K562 (cell line): Measurements from ENCODE around the gene PRKD2. TPM values are rescaled to one million over a fixed set of nuclear protein-coding genes. Genes with fewer than 3 reads are reported as not detected.

Source experiments
- BCOR ChIP-seq: fragments of 450-650 bp; IDR thresholded peaks from 2 replicates; pipeline ENCODE4 v1.6.1; 2016
- CBFA2T2 ChIP-seq: fragments of 450-650 bp; conservative IDR thresholded peaks from 2 replicates; pipeline ENCODE4 v1.6.1; 2017; ENCODE audit warnings: mild to moderate bottlenecking
- CXXC5 ChIP-seq: fragments of 250-450 bp; sonication (Bioruptor Pico); IDR thresholded peaks from 2 replicates; pipeline ENCODE4 v1.8.0; 2022; ENCODE audit warnings: inconsistent platforms, mild to moderate bottlenecking, moderate library complexity
- PPARD ChIP-seq: fragments of 250-450 bp; sonication (Bioruptor Pico); IDR thresholded peaks from 2 replicates; pipeline ENCODE4 v1.8.0; 2022; ENCODE audit warnings: inconsistent platforms, mild to moderate bottlenecking, moderate library complexity
- PTTG1 ChIP-seq: fragments of 450-650 bp; IDR thresholded peaks from 2 replicates; pipeline ENCODE4 v1.6.1; 2016; ENCODE audit warnings: low read depth, mild to moderate bottlenecking, missing genetic modification characterization, missing compliant biosample characterization
- SIX5 ChIP-seq, 2 experiments: IDR thresholded peaks; 2 replicates each; pipeline ENCODE4 v1.6.1; 2011; ENCODE audit warnings: low read length in 2 of 2, borderline replicate concordance in 1 of 2, low read depth in 1 of 2, mild to moderate bottlenecking in 1 of 2, moderate library complexity in 1 of 2; ENCODE audit not compliant: insufficient read depth in 1 of 2
- TAF7 ChIP-seq: fragments of 450-650 bp; IDR thresholded peaks from 2 replicates; pipeline ENCODE4 v1.6.1; 2016; ENCODE audit warnings: missing genetic modification characterization, missing compliant biosample characterization
- TEAD1 ChIP-seq, 2 experiments: fragments of 450-650 bp in 1 of 2; sonication (generic) in 1 of 2; formaldehyde crosslinking; IDR thresholded peaks; 2 replicates each; pipeline versions ENCODE4 v1.4.0 to v1.8.0; 2020 to 2022; ENCODE audit warnings: mild to moderate bottlenecking in 2 of 2, missing genetic modification reagents in 1 of 2
- YY1 ChIP-seq, 3 experiments: IDR thresholded peaks; 2 replicates each; pipeline ENCODE4 v1.6.1; 2011; ENCODE audit warnings: low read length in 2 of 3, mild to moderate bottlenecking in 2 of 3, moderate library complexity in 2 of 3, borderline replicate concordance in 1 of 3, control low read depth in 1 of 3, low read depth in 1 of 3; ENCODE audit not compliant: insufficient read depth in 3 of 3, insufficient replicate concordance in 2 of 3, control insufficient read depth in 1 of 3, insufficient read length in 1 of 3; ENCODE audit errors: extremely low read depth in 1 of 3
- ZFX ChIP-seq: sonication (generic); formaldehyde crosslinking; IDR thresholded peaks from 2 replicates; pipeline ENCODE4 v1.8.0; 2022; ENCODE audit warnings: mild to moderate bottlenecking, missing genetic modification reagents, moderate library complexity
- ZNF143 ChIP-seq: sonication (generic); formaldehyde crosslinking; IDR thresholded peaks from 2 replicates; pipeline ENCODE4 v1.9.0; 2022; ENCODE audit warnings: mild to moderate bottlenecking, missing genetic modification reagents
- ZNF23 ChIP-seq: fragments of 250-450 bp; sonication (Bioruptor Pico); IDR thresholded peaks from 2 replicates; pipeline ENCODE4 v1.4.0; 2020; ENCODE audit warnings: mild to moderate bottlenecking
- ZNF584 ChIP-seq: fragments of 200-800 bp; sonication (Bioruptor generic); IDR thresholded peaks from 2 replicates; pipeline ENCODE4 v1.6.1; 2016; ENCODE audit warnings: low read depth, mild to moderate bottlenecking, missing genetic modification characterization, missing compliant biosample characterization
- ZNF77 ChIP-seq: fragments of 250-450 bp; sonication (Bioruptor Pico); IDR thresholded peaks from 2 replicates; pipeline ENCODE4 v1.5.0; 2020
- ZSCAN29 ChIP-seq: fragments of 450-650 bp; IDR thresholded peaks from 2 replicates; pipeline ENCODE4 v1.6.1; 2017
- polyA plus RNA-seq, 8 experiments: library from polyadenylated mRNA; depleted of rRNA in 4 of 8; stranded (reverse) in 5 of 8; unstranded in 3 of 8; fragments of >200 nt; fragmentation: Nextera tagmentation in 2 of 8; fragmentation: Illumina TruSeq in 1 of 8; extraction: Ambion mirVana in 2 of 8; extraction: Trizol in 1 of 8; gene quantifications; 2 replicates each; pipeline versions ENCODE4 v1.2.1 to v1.2.3, GENCODE V29; 2011 to 2014; ENCODE audit warnings: inconsistent platforms in 1 of 8, missing spikeins in 1 of 8
- total RNA-seq, 7 experiments: library from RNA; depleted of rRNA in 6 of 7; stranded (reverse); fragments of >200 nt in 6 of 7; fragmentation: Illumina TruSeq in 2 of 7; extraction: Trizol in 2 of 7; gene quantifications; 2 replicates each; pipeline versions ENCODE4 v1.2.1 to v1.2.3, GENCODE V29; 2011 to 2021; ENCODE audit warnings: low replicate concordance in 1 of 7
- TF ChIP-seq, protein P1 (sequence below), 2 experiments: fragments of 450-650 bp in 1 of 2; sonication (generic) in 1 of 2; formaldehyde crosslinking in 1 of 2; IDR thresholded peaks in 1 of 2; conservative IDR thresholded peaks in 1 of 2; 2 replicates each; pipeline versions ENCODE4 v1.6.1 to v1.8.1; 2016 to 2023; ENCODE audit warnings: mild to moderate bottlenecking in 2 of 2, moderate library complexity in 2 of 2, inconsistent platforms in 1 of 2, missing genetic modification reagents in 1 of 2
- TF ChIP-seq, protein P2 (sequence below): fragments of 450-650 bp; IDR thresholded peaks from 2 replicates; pipeline ENCODE4 v1.6.1; 2017; ENCODE audit warnings: antibody characterized with exemption
- TF ChIP-seq, protein P3 (sequence below): sonication (generic); formaldehyde crosslinking; IDR thresholded peaks from 2 replicates; pipeline ENCODE4 v1.8.0; 2022; ENCODE audit warnings: mild to moderate bottlenecking, missing genetic modification reagents
- TF ChIP-seq, protein P4 (sequence below): fragments of 250-450 bp; sonication (Bioruptor Pico); IDR thresholded peaks from 2 replicates; pipeline ENCODE4 v1.8.0; 2022; ENCODE audit warnings: moderate library complexity, mild to moderate bottlenecking, inconsistent platforms
- TF ChIP-seq, protein P5 (sequence below): fragments of 250-450 bp; sonication (Bioruptor Pico); IDR thresholded peaks from 2 replicates; pipeline ENCODE4 v1.8.0; 2021; ENCODE audit warnings: borderline replicate concordance, mild to moderate bottlenecking, moderate library complexity; ENCODE audit not compliant: poor library complexity, severe bottlenecking

The PRKD2 gene
- total and polyA plus RNA-seq, 9 of the 15 experiments (the other 6 are each of a cell fraction or from before 2014, with no cell fraction given) = 1.8 to 60.0 (median 15.0) TPM

DNA sequence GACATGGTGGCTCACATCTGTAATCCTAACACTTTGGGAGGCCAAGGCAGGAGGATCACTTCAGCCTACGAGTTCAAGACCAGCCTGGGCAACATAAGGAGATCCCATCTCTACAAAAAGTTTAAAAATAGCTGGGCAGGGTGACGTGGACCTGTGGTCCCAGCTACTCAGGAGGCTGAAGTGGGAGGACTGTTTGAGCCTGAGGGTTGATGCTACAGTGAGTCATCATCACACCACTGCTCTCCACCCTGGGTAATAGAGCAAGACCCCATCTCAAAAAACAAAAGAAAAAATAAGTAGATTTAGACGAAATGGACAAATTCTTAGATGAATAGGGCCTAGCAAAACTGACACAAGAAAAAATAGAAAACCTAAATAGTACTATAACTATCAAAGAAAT, 70.5 kb downstream of the PRKD2 start (continued):
- TF ChIP-seq, protein P1, sequence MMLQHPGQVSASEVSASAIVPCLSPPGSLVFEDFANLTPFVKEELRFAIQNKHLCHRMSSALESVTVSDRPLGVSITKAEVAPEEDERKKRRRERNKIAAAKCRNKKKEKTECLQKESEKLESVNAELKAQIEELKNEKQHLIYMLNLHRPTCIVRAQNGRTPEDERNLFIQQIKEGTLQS (IDR thresholded peaks at IDR 0.05) = peak; percentile 76
- TF ChIP-seq, protein P1 (CRISPR knock-in tag; conservative IDR thresholded peaks at IDR 0.05) = no peak
- TF ChIP-seq, protein P2, sequence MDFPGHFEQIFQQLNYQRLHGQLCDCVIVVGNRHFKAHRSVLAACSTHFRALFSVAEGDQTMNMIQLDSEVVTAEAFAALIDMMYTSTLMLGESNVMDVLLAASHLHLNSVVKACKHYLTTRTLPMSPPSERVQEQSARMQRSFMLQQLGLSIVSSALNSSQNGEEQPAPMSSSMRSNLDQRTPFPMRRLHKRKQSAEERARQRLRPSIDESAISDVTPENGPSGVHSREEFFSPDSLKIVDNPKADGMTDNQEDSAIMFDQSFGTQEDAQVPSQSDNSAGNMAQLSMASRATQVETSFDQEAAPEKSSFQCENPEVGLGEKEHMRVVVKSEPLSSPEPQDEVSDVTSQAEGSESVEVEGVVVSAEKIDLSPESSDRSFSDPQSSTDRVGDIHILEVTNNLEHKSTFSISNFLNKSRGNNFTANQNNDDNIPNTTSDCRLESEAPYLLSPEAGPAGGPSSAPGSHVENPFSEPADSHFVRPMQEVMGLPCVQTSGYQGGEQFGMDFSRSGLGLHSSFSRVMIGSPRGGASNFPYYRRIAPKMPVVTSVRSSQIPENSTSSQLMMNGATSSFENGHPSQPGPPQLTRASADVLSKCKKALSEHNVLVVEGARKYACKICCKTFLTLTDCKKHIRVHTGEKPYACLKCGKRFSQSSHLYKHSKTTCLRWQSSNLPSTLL = no peak
- TF ChIP-seq ZNF584 = no peak
- TF ChIP-seq ZSCAN29 = no peak
- TF ChIP-seq CBFA2T2 = no peak
- no peak for TF ChIP-seq CXXC5
- TF ChIP-seq ZNF143 = no peak
- no peak for TF ChIP-seq PPARD
- TF ChIP-seq PTTG1 = no peak
- TF ChIP-seq, protein P3, sequence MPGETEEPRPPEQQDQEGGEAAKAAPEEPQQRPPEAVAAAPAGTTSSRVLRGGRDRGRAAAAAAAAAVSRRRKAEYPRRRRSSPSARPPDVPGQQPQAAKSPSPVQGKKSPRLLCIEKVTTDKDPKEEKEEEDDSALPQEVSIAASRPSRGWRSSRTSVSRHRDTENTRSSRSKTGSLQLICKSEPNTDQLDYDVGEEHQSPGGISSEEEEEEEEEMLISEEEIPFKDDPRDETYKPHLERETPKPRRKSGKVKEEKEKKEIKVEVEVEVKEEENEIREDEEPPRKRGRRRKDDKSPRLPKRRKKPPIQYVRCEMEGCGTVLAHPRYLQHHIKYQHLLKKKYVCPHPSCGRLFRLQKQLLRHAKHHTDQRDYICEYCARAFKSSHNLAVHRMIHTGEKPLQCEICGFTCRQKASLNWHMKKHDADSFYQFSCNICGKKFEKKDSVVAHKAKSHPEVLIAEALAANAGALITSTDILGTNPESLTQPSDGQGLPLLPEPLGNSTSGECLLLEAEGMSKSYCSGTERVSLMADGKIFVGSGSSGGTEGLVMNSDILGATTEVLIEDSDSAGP = no peak
- no peak for TF ChIP-seq ZNF77 (CRISPR knock-in tag)
- TF ChIP-seq TEAD1 (CRISPR knock-in tag; IDR thresholded peaks at IDR 0.05) = no peak
- TF ChIP-seq ZFX (CRISPR knock-in tag) = no peak
- no peak for TF ChIP-seq TAF7 (tag)
- no peak for TF ChIP-seq YY1 (IDR thresholded peaks at IDR 0.05; ENCODE audit: borderline replicate concordance in 1 of 3, control insufficient read depth in 1 of 3, extremely low read depth in 1 of 3, insufficient read depth in 3 of 3, insufficient read length in 1 of 3, insufficient replicate concordance in 2 of 3, low read depth in 1 of 3, low read length in 2 of 3)
- no peak for TF ChIP-seq BCOR
- TF ChIP-seq ZNF23 (CRISPR knock-in tag) = no peak
- TF ChIP-seq, protein P4, sequence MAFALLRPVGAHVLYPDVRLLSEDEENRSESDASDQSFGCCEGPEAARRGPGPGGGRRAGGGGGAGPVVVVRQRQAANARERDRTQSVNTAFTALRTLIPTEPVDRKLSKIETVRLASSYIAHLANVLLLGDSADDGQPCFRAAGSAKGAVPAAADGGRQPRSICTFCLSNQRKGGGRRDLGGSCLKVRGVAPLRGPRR (CRISPR knock-in tag) = no peak
- no peak for TF ChIP-seq SIX5 (IDR thresholded peaks at IDR 0.05; ENCODE audit: borderline replicate concordance in 1 of 2, insufficient read depth in 1 of 2, low read depth in 1 of 2, low read length in 2 of 2)
- TF ChIP-seq, protein P5, sequence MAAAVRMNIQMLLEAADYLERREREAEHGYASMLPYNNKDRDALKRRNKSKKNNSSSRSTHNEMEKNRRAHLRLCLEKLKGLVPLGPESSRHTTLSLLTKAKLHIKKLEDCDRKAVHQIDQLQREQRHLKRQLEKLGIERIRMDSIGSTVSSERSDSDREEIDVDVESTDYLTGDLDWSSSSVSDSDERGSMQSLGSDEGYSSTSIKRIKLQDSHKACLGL (CRISPR knock-in tag) = no peak
